CD14-positive monocyte (primary cell): ENCODE results near the gene RPL29. TPM values are rescaled to one million over a fixed set of nuclear protein-coding genes. Genes with fewer than 3 reads are reported as not detected.

Source experiments
- DNase-seq, 3 donors: peaks; one replicate each; pipeline ENCODE4 v3.0.0-alpha.2; 2011 to 2022
- H2AFZ ChIP-seq: 2 replicates; pipeline ENCODE4 v1.6.0; 2012; ENCODE audit warnings: mild to moderate bottlenecking, low read depth, low read length, inconsistent platforms; ENCODE audit not compliant: insufficient read depth, poor library complexity, severe bottlenecking
- H3K27ac ChIP-seq, 2 donors: 1 replicate in 1 of 2; 2 replicates in 1 of 2; pipeline ENCODE4 v1.5.1; 2012 to 2013; ENCODE audit warnings: low read length in 2 of 2, control low read depth in 1 of 2, inconsistent platforms in 1 of 2, low read depth in 1 of 2, mild to moderate bottlenecking in 1 of 2
- H3K27me3 ChIP-seq, 2 donors: one replicate each; pipeline versions ENCODE4 v1.6.0 to v1.6.1; 2011 to 2013; ENCODE audit warnings: low read length in 2 of 2; ENCODE audit not compliant: control insufficient read depth in 2 of 2, insufficient read depth in 2 of 2
- H3K36me3 ChIP-seq, 2 donors: replicated peaks in 1 of 2; 1 replicate in 1 of 2; 2 replicates in 1 of 2; pipeline versions ENCODE4 v1.5.1 to v1.6.1; 2012 to 2013; ENCODE audit warnings: low read length in 2 of 2, control low read depth in 1 of 2, inconsistent platforms in 1 of 2, mild to moderate bottlenecking in 1 of 2; ENCODE audit not compliant: insufficient read depth in 2 of 2, control insufficient read depth in 1 of 2
- H3K4me1 ChIP-seq, 2 donors: 1 replicate in 1 of 2; 2 replicates in 1 of 2; pipeline versions ENCODE4 v1.5.1 to v1.6.1; 2012 to 2013; ENCODE audit warnings: low read length in 2 of 2, control low read depth in 1 of 2, inconsistent platforms in 1 of 2, mild to moderate bottlenecking in 1 of 2, moderate library complexity in 1 of 2; ENCODE audit not compliant: insufficient read depth in 2 of 2, control insufficient read depth in 1 of 2
- H3K4me2 ChIP-seq: replicated peaks from 2 replicates; pipeline ENCODE3; 2012; ENCODE audit warnings: low read length, moderate library complexity, mild to moderate bottlenecking; ENCODE audit not compliant: poor library complexity, severe bottlenecking; ENCODE audit errors: extremely low read depth
- H3K4me3 ChIP-seq, 3 experiments: fragments of 200-600 bp in 1 of 3; sonication (generic) in 1 of 3; replicated peaks in 1 of 3; 1 replicate in 2 of 3; 2 replicates in 1 of 3; pipeline ENCODE4 v1.5.1; 2011 to 2013; ENCODE audit warnings: low read length in 3 of 3, mild to moderate bottlenecking in 3 of 3, control low read depth in 2 of 3, low read depth in 2 of 3, inconsistent platforms in 1 of 3, moderate library complexity in 1 of 3
- H3K79me2 ChIP-seq: 2 replicates; pipeline ENCODE4 v1.6.0; 2012; ENCODE audit warnings: mild to moderate bottlenecking, control low read depth, inconsistent platforms, low read length, moderate library complexity; ENCODE audit not compliant: insufficient read depth
- H3K9ac ChIP-seq: 2 replicates; pipeline ENCODE4 v1.6.0; 2017; ENCODE audit warnings: low read length, mild to moderate bottlenecking; ENCODE audit not compliant: insufficient read depth, poor library complexity, severe bottlenecking
- H3K9me3 ChIP-seq, 2 donors: replicated peaks in 1 of 2; 1 replicate in 1 of 2; 2 replicates in 1 of 2; pipeline versions ENCODE4 v1.5.1 to v1.6.1; 2012 to 2013; ENCODE audit warnings: low read length in 2 of 2, control low read depth in 1 of 2; ENCODE audit not compliant: control insufficient read depth in 1 of 2, insufficient read depth in 1 of 2
- H4K20me1 ChIP-seq: 2 replicates; pipeline ENCODE4 v1.6.0; 2012; ENCODE audit warnings: mild to moderate bottlenecking, low read length, control low read depth, moderate library complexity; ENCODE audit not compliant: insufficient read depth
- H3K27ac Mint-ChIP-seq, 7 donors: one replicate each; pipeline ENCODE4 v1.8.0; 2020; ENCODE audit warnings: mild to moderate bottlenecking in 7 of 7, mixed read lengths in 7 of 7, moderate library complexity in 6 of 7, inconsistent platforms in 2 of 7
- H3K27me3 Mint-ChIP-seq, 3 donors: one replicate each; pipeline ENCODE4 v1.8.0; 2021 to 2022; ENCODE audit warnings: low read depth in 3 of 3, mild to moderate bottlenecking in 3 of 3, mixed read lengths in 3 of 3, moderate library complexity in 3 of 3, inconsistent platforms in 1 of 3
- H3K36me3 Mint-ChIP-seq, 2 donors: one replicate each; pipeline ENCODE4 v1.8.0; 2020; ENCODE audit warnings: mixed read lengths in 2 of 2, inconsistent platforms in 1 of 2, mild to moderate bottlenecking in 1 of 2
- H3K4me1 Mint-ChIP-seq: one replicate; pipeline ENCODE4 v1.8.0; 2020; ENCODE audit warnings: mild to moderate bottlenecking, mixed read lengths
- H3K4me3 Mint-ChIP-seq, 2 donors: one replicate each; pipeline ENCODE4 v1.8.0; 2020; ENCODE audit warnings: mild to moderate bottlenecking in 2 of 2, mixed read lengths in 2 of 2, moderate library complexity in 1 of 2
- H3K9me3 Mint-ChIP-seq, 7 donors: one replicate each; pipeline ENCODE4 v1.8.0; 2020 to 2022; ENCODE audit warnings: mixed read lengths in 7 of 7, mild to moderate bottlenecking in 6 of 7, moderate library complexity in 6 of 7, inconsistent platforms in 2 of 7
- CTCF ChIP-seq: fragments of 200-600 bp; IDR thresholded peaks from one replicate; pipeline ENCODE4 v1.8.0; 2022; ENCODE audit warnings: antibody characterized with exemption, mild to moderate bottlenecking
- WGBS: methylation state at CpG from one replicate; pipeline ENCODE4 v1.1.5; 2013; ENCODE audit warnings: missing lambda C conversion rate; ENCODE audit not compliant: insufficient coverage; 5-methylcytosine and 5-hydroxymethylcytosine counted together
- intact Hi-C, 2 donors: fragments of 100-400 bp; cut with micrococcal nuclease; formaldehyde crosslinking; loops; one replicate each; pipeline versions ENCODE4 v1.15.0 to v1.15.1; 2023
- polyA plus RNA-seq, 3 donors: library from polyadenylated mRNA; depleted of rRNA in 1 of 3; unstranded in 2 of 3; stranded (reverse) in 1 of 3; fragments of 300-500 nt in 2 of 3; fragments of >200 nt in 1 of 3; fragmentation: Illumina TruSeq in 2 of 3; gene quantifications; 1 replicate in 2 of 3; 2 replicates in 1 of 3; pipeline ENCODE4 v1.2.3, GENCODE V29; 2012 to 2021

RPL29 gene
- polyA plus RNA-seq, 3 donors = 753 to 2,360 (median 856) TPM

- no peak overlapping the region for H3K27ac Mint-ChIP-seq
- no peak for TF ChIP-seq CTCF
- no peak overlapping the region for H3K4me2 ChIP-seq
- no peak overlapping the region for H2AFZ ChIP-seq
- no peak overlapping the region for H3K4me3 ChIP-seq
- no peaks in the 10 kb centered on the region for H3K36me3 ChIP-seq
- H3K27ac ChIP-seq = no peak overlapping the region
- no peaks in the 10 kb centered on the region for H3K27me3 ChIP-seq
- DNase-seq = no peak
- intact Hi-C loops = no loop called here
- H4K20me1 ChIP-seq = no peaks in the 10 kb centered on the region
- 92% methylated on average over 9 of the region's 11 CpGs for WGBS
- no peaks in the 10 kb centered on the region for H3K79me2 ChIP-seq
- no peak overlapping the region for H3K9ac ChIP-seq
- no peaks in the 10 kb centered on the region for H3K9me3 ChIP-seq
- peaks cover 2 to 3% (median 3%) of the 10 kb centered on the region in 3 donors for H3K27me3 Mint-ChIP-seq
- H3K4me3 Mint-ChIP-seq = no peak overlapping the region
- no peaks in the 10 kb centered on the region for H3K9me3 Mint-ChIP-seq
- no peaks in the 10 kb centered on the region for H3K36me3 Mint-ChIP-seq
- H3K4me1 ChIP-seq = no peaks in the 10 kb centered on the region
- no peaks in the 10 kb centered on the region for H3K4me1 Mint-ChIP-seq
Observed at GRCh38 chr3:52032702-52033408, 37.2 kb upstream of the RPL29 start.

GRCh38 chr3:52031896-52032295, 36.2 kb upstream of the RPL29 start:
- H3K4me2 ChIP-seq = no peak overlapping the region
- 98% methylated on average over 6 of the region's 10 CpGs for WGBS
- Mint-ChIP-seq H3K27ac (no peak overlapping the region), H3K9me3 (no peaks in the 10 kb centered on the region), H3K4me1 (no peaks in the 10 kb centered on the region), H3K36me3 (no peaks in the 10 kb centered on the region), H3K4me3 (no peak overlapping the region), H3K27me3 (peaks cover 0 to 3% (median 2%) of the 10 kb centered on the region in 3 donors)
- H3K4me1 ChIP-seq = no peaks in the 10 kb centered on the region
- intact Hi-C loops = no loop called here
- no peak overlapping the region for H3K9ac ChIP-seq
- no peak overlapping the region for H3K27ac ChIP-seq
- H3K4me3 ChIP-seq = no peak overlapping the region
- no peak for TF ChIP-seq CTCF
- no peaks in the 10 kb centered on the region for H3K36me3 ChIP-seq
- no peaks in the 10 kb centered on the region for H3K79me2 ChIP-seq
- DNase-seq = no peak
- H2AFZ ChIP-seq = no peak overlapping the region
- no peaks in the 10 kb centered on the region for H3K9me3 ChIP-seq
- H4K20me1 ChIP-seq = no peaks in the 10 kb centered on the region
- no peaks in the 10 kb centered on the region for H3K27me3 ChIP-seq
